HG03520 (cell line): ENCODE results near the gene RALGPS2.

Experiments used
- ATAC-seq: cut with Tn5 transposase; IDR thresholded peaks from one replicate; pipeline ENCODE4 v1.9.1; 2021; ENCODE audit warnings: mild to moderate bottlenecking, moderate library complexity; ENCODE audit not compliant: unreplicated experiment

RALGPS2 gene

DNA sequence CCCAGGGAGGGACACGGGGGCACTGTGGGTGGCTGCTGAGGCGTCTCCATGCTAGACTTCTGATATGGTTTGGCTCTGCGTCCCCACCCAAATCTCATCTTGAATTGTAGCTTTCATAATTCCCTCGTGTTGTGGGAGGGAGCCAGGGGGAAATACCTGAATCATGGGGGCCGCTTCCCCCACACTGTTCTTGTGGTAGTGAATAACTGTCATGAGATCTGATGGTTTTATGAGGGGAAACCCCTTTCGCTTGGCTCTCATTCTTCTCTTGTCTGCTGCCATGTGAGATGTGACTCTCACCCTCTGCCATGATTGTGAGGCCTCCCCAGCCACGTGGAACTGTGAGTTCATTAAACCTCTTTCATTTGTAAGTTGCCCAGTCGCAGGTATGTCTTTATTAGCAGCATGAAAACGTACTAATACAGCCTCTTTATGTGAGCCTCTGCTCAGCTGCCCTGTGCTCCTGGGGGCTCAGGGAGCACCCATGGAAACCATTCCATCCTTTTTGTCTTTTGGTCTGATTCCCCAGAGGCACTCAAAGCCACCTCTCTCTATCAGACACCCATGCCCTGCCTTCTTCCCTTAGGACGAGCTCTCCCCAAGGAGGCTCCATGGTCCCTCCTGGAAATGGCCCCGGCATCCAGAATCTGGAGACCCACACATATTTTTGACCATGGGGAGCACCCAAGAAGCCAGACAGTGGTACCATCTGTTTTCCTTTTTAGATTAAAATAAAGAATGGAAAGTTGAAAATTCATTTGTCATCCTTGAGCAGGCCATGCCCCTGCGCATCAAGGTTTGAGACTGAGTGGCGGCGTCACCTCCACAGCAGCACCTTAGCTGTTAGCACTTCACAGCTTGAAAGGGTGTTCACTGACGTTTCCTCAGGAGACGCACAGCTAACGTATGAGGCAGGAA lies 234.8 kb downstream of the RALGPS2 start:
- no peak for ATAC-seq

- no peak for ATAC-seq
Measured at GRCh38 chr1:178960482-178961240, 235.6 kb downstream of the RALGPS2 start.

DNA sequence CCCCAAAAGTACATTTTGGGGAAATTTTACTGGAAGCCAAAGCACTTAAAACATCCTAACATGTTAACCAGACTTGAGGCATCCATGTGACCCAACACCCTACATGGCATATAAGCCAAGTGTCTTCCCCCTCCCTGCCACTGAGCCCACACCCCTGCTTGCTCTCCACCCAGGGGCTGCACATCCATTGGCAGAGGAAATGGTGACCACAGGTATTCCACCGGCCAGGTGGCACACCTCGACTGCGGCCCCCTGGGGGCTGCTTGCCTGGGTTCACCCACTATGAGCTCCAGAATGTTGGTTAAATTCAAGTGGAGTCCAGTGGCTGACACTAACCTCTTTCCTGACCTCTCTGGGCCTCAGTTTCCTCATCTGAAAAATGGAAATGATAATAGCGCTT lies 236.3 kb downstream of the RALGPS2 start:
- ATAC-seq = no peak

GRCh38 chr1:178961868-178962267 lies 236.8 kb downstream of the RALGPS2 start:
- no peak for ATAC-seq

DNA sequence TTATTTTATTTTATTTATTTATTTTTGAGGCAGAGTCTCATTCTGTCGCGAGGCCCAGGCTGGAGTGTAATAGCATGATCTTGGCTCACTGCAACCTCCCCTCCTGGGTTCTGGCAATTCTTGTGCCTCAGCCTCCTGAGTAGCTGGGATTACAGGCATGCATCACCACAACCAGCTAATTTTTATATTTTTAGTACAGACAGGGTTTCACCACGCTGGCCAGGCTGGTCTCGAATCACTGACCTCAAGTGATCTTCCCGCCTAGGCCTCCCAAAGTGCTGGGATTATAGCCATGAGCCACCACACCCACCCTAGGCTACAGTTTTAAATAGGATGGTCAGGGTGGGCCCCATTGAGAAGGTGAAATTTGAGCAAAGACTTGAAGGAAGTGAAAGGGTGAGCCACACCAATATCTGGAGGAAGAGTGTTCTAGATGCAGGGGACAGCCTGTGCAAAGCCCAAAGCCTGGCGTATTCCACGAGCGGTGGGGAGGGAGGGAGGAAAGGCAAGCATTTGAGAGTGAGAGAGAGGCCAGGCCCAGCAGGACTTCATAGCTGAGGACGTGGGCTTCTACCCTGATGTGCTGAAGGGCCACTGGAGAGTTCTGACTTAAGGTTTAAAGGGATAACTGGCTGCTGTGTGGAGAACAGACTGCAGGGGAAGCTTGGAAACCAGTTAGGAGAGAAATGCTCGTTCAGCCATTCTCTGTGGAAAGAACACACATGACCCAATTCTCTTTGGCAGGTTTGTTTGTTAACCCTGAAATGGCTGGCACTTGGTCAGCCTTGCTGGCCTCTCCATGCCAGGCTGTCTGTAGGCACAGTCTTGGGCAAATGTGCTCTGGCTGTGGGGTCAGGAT lies 238.0 kb downstream of the RALGPS2 start:
- ATAC-seq = no peak

GRCh38 chr1:178964469-178965330 lies 239.7 kb downstream of the RALGPS2 start:
- no peak for ATAC-seq

GRCh38 chr1:178966312-178966711 lies 241.3 kb downstream of the RALGPS2 start:
- ATAC-seq = no peak

GRCh38 chr1:178969226-178969987 lies 244.4 kb downstream of the RALGPS2 start:
- no peak for ATAC-seq

DNA sequence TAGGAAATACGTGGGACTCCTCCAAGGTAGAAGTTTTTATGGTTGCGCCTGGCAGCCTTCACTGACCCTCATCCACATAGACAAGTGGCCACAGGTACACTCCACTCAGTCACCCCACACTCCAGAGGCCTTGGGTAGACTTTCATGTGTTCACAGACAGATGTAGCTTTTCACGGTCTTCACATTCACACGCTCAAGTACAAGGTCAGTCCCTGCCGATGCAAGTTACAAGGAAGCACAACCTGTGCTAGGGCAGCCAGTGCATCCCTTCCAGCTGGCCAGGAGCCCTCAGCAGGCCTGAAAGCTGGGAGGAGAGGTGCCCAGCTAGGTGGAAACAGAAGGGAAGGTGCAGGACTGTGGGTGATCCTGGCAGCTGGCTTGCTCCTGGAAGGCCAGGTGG lies 245.1 kb downstream of the RALGPS2 start:
- no peak for ATAC-seq
